GM12878 (cell line): ENCODE data around the gene IL1R2. TPM values are rescaled to one million over a fixed set of nuclear protein-coding genes. Genes with fewer than 3 reads are reported as not detected.

Experiments used
- ATAC-seq: fragments of 200-7000 bp; cut with Tn5 transposase; 3 replicates; pipeline ENCODE4 v1.9.1; 2020; ENCODE audit warnings: mild to moderate bottlenecking, moderate library complexity
- BruUV-seq: library from RNA; stranded (reverse); fragments of 400-500 nt; replicated peaks from 2 replicates; lab custom pipeline; 2021; lab: Mats Ljungman, UMichigan
- CTCF ChIA-PET: fragments of 300-600 bp; sonication (Branson Sonifier 250); formaldehyde crosslinking; extraction: SDS; loops from one replicate; lab custom pipeline; 2021; ENCODE audit warnings: inconsistent platforms; lab: Yijun Ruan, JAX
- POLR2A ChIA-PET: fragments of 350-600 bp; formaldehyde crosslinking; extraction: SDS; loops from one replicate; lab custom pipeline; 2021; ENCODE audit warnings: inconsistent platforms; lab: Charles Lee
- RAD21 ChIA-PET: fragments of 300-600 bp; sonication (Branson Sonifier 250); formaldehyde crosslinking; loops from one replicate; lab custom pipeline; 2023; ENCODE audit warnings: antibody characterized with exemption; ENCODE audit not compliant: unreplicated experiment; lab: Charles Lee
- SMC1A ChIA-PET: fragments of 300-600 bp; sonication (Branson Sonifier 250); formaldehyde crosslinking; loops from one replicate; lab custom pipeline; 2023; ENCODE audit not compliant: unreplicated experiment, uncharacterized antibody; lab: Charles Lee
- DNase-seq: peaks from one replicate; pipeline ENCODE4 v3.0.0-alpha.2; 2011; ENCODE audit warnings: low read depth, low spot score
- FAIRE-seq: peaks from 3 replicates; lab custom pipeline; 2011; peaks lifted over from hg19 to GRCh38; lab: Jason Lieb, UNC
- H2AFZ ChIP-seq: 2 replicates; pipeline ENCODE4 v1.6.0; 2011; ENCODE audit warnings: low read depth, low read length, control low read depth; ENCODE audit not compliant: control insufficient read depth
- H3K27ac ChIP-seq: 2 replicates; pipeline ENCODE4 v1.5.1; 2011; ENCODE audit warnings: control low read depth; ENCODE audit not compliant: control insufficient read depth, insufficient read depth
- H3K27me3 ChIP-seq, 2 experiments: replicated peaks in 1 of 2; 2 replicates each; pipeline versions ENCODE4 v1.6.0 to v1.6.1; 2011; ENCODE audit warnings: low read length in 1 of 2; ENCODE audit not compliant: control insufficient read depth in 2 of 2, insufficient read depth in 2 of 2
- H3K36me3 ChIP-seq, 2 experiments: 2 replicates each; pipeline ENCODE4 v1.5.1; 2011; ENCODE audit warnings: low read length in 1 of 2; ENCODE audit not compliant: control insufficient read depth in 2 of 2, insufficient read depth in 2 of 2
- H3K4me1 ChIP-seq: 2 replicates; pipeline ENCODE4 v1.6.1; 2011; ENCODE audit warnings: mild to moderate bottlenecking, low read length, moderate library complexity, mixed read lengths; ENCODE audit not compliant: control insufficient read depth, insufficient read depth
- H3K4me2 ChIP-seq: 2 replicates; pipeline ENCODE4 v1.6.0; 2011; ENCODE audit warnings: control low read depth; ENCODE audit not compliant: control insufficient read depth, insufficient read depth
- H3K4me3 ChIP-seq: fragments of 200-600 bp; sonication (generic); 2 replicates; pipeline ENCODE4 v1.5.1; 2016
- H3K79me2 ChIP-seq: 2 replicates; pipeline ENCODE4 v1.6.0; 2011; ENCODE audit warnings: low read length; ENCODE audit not compliant: control insufficient read depth, insufficient read depth
- H3K9ac ChIP-seq: 2 replicates; pipeline ENCODE4 v1.8.0; 2011; ENCODE audit warnings: low read length, control low read depth, mixed read lengths; ENCODE audit not compliant: control insufficient read depth, insufficient read depth
- H3K9me3 ChIP-seq: replicated peaks from 3 replicates; pipeline ENCODE4 v1.5.1; 2011; ENCODE audit warnings: mild to moderate bottlenecking, low read length; ENCODE audit not compliant: control insufficient read depth, insufficient read depth
- H4K20me1 ChIP-seq: 2 replicates; pipeline ENCODE4 v1.6.0; 2011; ENCODE audit not compliant: control insufficient read depth, insufficient read depth
- E4F1 ChIP-seq: fragments of 450-650 bp; IDR thresholded peaks from 2 replicates; pipeline ENCODE4 v1.6.1; 2018; ENCODE audit warnings: borderline replicate concordance, mild to moderate bottlenecking; ENCODE audit not compliant: partially characterized antibody
- RBBP5 ChIP-seq: fragments of 200-600 bp; sonication (generic); conservative IDR thresholded peaks from 2 replicates; pipeline ENCODE4 v1.6.1; 2016
- in situ Hi-C: fragments of 300-500 bp; cut with MboI; formaldehyde crosslinking; loops from 9 replicates; pipeline ENCODE4 v1.14.3; 2018; ENCODE audit warnings: mixed read lengths
- intact Hi-C: fragments of 100-400 bp; cut with micrococcal nuclease; formaldehyde crosslinking; loops from one replicate; pipeline ENCODE4 v1.14.2; 2022; ENCODE audit not compliant: unreplicated experiment
- polyA plus RNA-seq, 11 experiments: library from polyadenylated mRNA; depleted of rRNA in 4 of 11; unstranded in 6 of 11; stranded (reverse) in 5 of 11; fragments of >200 nt; fragmentation: Nextera tagmentation in 4 of 11; fragmentation: Illumina TruSeq in 1 of 11; extraction: Ambion mirVana in 4 of 11; extraction: Trizol in 1 of 11; gene quantifications; 1 replicate in 1 of 11; 2 replicates in 10 of 11; pipeline versions ENCODE4 v1.2.1 to v1.2.3, GENCODE V29; 2011 to 2016; ENCODE audit warnings: inconsistent platforms in 2 of 11, missing spikeins in 2 of 11, low read depth in 1 of 11
- total RNA-seq, 4 experiments: library from RNA; depleted of rRNA in 3 of 4; stranded (reverse); fragments of >200 nt in 3 of 4; fragmentation: Illumina TruSeq in 1 of 4; extraction: Trizol in 1 of 4; gene quantifications; 2 replicates each; pipeline versions ENCODE4 v1.2.1 to v1.2.3, GENCODE V29; 2013 to 2021
- TF ChIP-seq, protein P1 (sequence below): fragments of 450-650 bp; IDR thresholded peaks from 2 replicates; pipeline ENCODE4 v1.6.1; 2018; ENCODE audit warnings: mild to moderate bottlenecking, low read depth, moderate library complexity; ENCODE audit not compliant: partially characterized antibody

The IL1R2 gene
- total and polyA plus RNA-seq, 10 of the 15 experiments (the other 5 are each of a cell fraction or from before 2014, with no cell fraction given) = 0.44 to 6.4 (median 0.62) TPM

GRCh38 chr2:102028470-102028869 is 36.7 kb downstream of the IL1R2 start:
- ChIA-PET CTCF (interaction anchor here (2.2 to 15.7 kb wide), 2 partner anchors 138 to 210 kb away, joined by 8 to 370 read pairs; no protein-coding TSS in a partner anchor), SMC1A (interaction anchor here (0.5 to 7.4 kb wide), 10 partner anchors 8 to 368 kb away, joined by 3 to 157 read pairs (median 18); no protein-coding TSS in a partner anchor), POLR2A (interaction anchor here (0.5 to 5.8 kb wide), 7 partner anchors 16 to 81 kb away, joined by 3 to 35 read pairs (median 4); no protein-coding TSS in a partner anchor), RAD21 (interaction anchor here (1.0 to 6.1 kb wide), 4 partner anchors 28 to 79 kb away, joined by 4 to 115 read pairs (median 42); no protein-coding TSS in a partner anchor)
- no peak for ATAC-seq
- H3K4me2 ChIP-seq = no peak overlapping the region
- FAIRE-seq = no peak
- H3K4me3 ChIP-seq = no peak overlapping the region
- TF ChIP-seq, protein P1, sequence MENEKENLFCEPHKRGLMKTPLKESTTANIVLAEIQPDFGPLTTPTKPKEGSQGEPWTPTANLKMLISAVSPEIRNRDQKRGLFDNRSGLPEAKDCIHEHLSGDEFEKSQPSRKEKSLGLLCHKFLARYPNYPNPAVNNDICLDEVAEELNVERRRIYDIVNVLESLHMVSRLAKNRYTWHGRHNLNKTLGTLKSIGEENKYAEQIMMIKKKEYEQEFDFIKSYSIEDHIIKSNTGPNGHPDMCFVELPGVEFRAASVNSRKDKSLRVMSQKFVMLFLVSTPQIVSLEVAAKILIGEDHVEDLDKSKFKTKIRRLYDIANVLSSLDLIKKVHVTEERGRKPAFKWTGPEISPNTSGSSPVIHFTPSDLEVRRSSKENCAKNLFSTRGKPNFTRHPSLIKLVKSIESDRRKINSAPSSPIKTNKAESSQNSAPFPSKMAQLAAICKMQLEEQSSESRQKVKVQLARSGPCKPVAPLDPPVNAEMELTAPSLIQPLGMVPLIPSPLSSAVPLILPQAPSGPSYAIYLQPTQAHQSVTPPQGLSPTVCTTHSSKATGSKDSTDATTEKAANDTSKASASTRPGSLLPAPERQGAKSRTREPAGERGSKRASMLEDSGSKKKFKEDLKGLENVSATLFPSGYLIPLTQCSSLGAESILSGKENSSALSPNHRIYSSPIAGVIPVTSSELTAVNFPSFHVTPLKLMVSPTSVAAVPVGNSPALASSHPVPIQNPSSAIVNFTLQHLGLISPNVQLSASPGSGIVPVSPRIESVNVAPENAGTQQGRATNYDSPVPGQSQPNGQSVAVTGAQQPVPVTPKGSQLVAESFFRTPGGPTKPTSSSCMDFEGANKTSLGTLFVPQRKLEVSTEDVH = no peak
- no peak for TF ChIP-seq RBBP5
- no peak for TF ChIP-seq E4F1
- H2AFZ ChIP-seq = no peak overlapping the region
- no peaks in the 10 kb centered on the region for H3K36me3 ChIP-seq
- H4K20me1 ChIP-seq = no peaks in the 10 kb centered on the region
- DNase-seq = no peak
- intact Hi-C loops = no loop called here
- peaks cover 11% of the 10 kb centered on the region for H3K4me1 ChIP-seq
- BruUV-seq = no TSS peak
- H3K27me3 ChIP-seq = no peaks in the 10 kb centered on the region
- no peak overlapping the region for H3K9ac ChIP-seq
- in situ Hi-C loops = no loop called here
- H3K79me2 ChIP-seq = no peaks in the 10 kb centered on the region
- H3K9me3 ChIP-seq = no peaks in the 10 kb centered on the region; the same call in 2 of the 3 replicates
- H3K27ac ChIP-seq = no peak overlapping the region
